Dedifferentiated amniotic fluid mesenchymal stem cell (primary cell): ENCODE measurements around the gene KERA.
"Not testable (repeated sequence)": the region's sequence is repeated elsewhere in the genome, so short reads cannot be mapped to it uniquely, and the experiment has no call there.

Experiments used
- DNase-seq: peaks from one replicate; pipeline ENCODE4 v3.0.0-alpha.2; 2016; ENCODE audit errors: extremely low spot score

Gene KERA

GRCh38 chr12:91057368-91058165 lies at the start of gene KERA:
Gene KERA (minus strand): TSS chr12:91058024. CDS start chr12:91056281, 1,743 bp downstream.
- DNase-seq = no peak

- DNase-seq = no peak
Observed at GRCh38 chr12:91106283-91106682, 48.5 kb upstream of the KERA start.

GRCh38 chr12:91105807-91106206 lies 48.0 kb upstream of the KERA start:
- no peak for DNase-seq

GRCh38 chr12:91104812-91105466 lies 47.1 kb upstream of the KERA start:
- DNase-seq = no peak

GRCh38 chr12:91103624-91104023 lies 45.8 kb upstream of the KERA start:
- no peak for DNase-seq

GRCh38 chr12:91103101-91103500 lies 45.3 kb upstream of the KERA start:
- no peak for DNase-seq

GRCh38 chr12:91100906-91101305 lies 43.1 kb upstream of the KERA start:
- DNase-seq = no peak

- DNase-seq = no peak
Observed at GRCh38 chr12:91099836-91100235, 42.0 kb upstream of the KERA start.

GRCh38 chr12:91099341-91099740 lies 41.5 kb upstream of the KERA start:
- DNase-seq = no peak

- DNase-seq = peak; percentile 80
Observed at GRCh38 chr12:91098941-91099340, 41.1 kb upstream of the KERA start.

GRCh38 chr12:91098461-91098860 lies 40.6 kb upstream of the KERA start:
- no peak for DNase-seq

GRCh38 chr12:91094957-91095356 lies 37.1 kb upstream of the KERA start:
- no peak for DNase-seq

GRCh38 chr12:91094032-91094662 lies 36.3 kb upstream of the KERA start:
- peak; percentile 39 for DNase-seq

GRCh38 chr12:91093341-91093740 lies 35.5 kb upstream of the KERA start:
- DNase-seq = no peak

- DNase-seq = no peak
Observed at GRCh38 chr12:91091916-91092715, 34.3 kb upstream of the KERA start.

- not testable (repeated sequence) for DNase-seq
Observed at GRCh38 chr12:91089953-91090352, 32.1 kb upstream of the KERA start.

- DNase-seq = no peak
Observed at GRCh38 chr12:91080041-91080440, 22.2 kb upstream of the KERA start.

- no peak for DNase-seq
Observed at GRCh38 chr12:91078501-91078900, 20.7 kb upstream of the KERA start.

GRCh38 chr12:91077228-91077954 lies 19.6 kb upstream of the KERA start:
- no peak for DNase-seq

- no peak for DNase-seq
Observed at GRCh38 chr12:91074851-91075250, 17.0 kb upstream of the KERA start.

GRCh38 chr12:91074154-91074709 lies 16.4 kb upstream of the KERA start:
- peak; percentile 63 for DNase-seq
